H9 (cell line): Measurements from ENCODE around the gene SMTNL2. TPM values are rescaled to one million over a fixed set of nuclear protein-coding genes. Genes with fewer than 3 reads are reported as not detected.

Experiments
- DNase-seq: peaks from one replicate; pipeline ENCODE4 v3.0.0-alpha.2; 2017
- H2AFZ ChIP-seq: one replicate; pipeline ENCODE4 v1.6.1; 2013; ENCODE audit warnings: mild to moderate bottlenecking, low read length, control low read depth, moderate library complexity
- H2AK5ac ChIP-seq: 2 replicates; pipeline ENCODE4 v1.6.1; 2013; ENCODE audit warnings: low read length, control low read depth, mixed read lengths; ENCODE audit not compliant: insufficient read length
- H2BK120ac ChIP-seq: one replicate; pipeline ENCODE4 v1.6.1; 2013; ENCODE audit warnings: low read depth, mild to moderate bottlenecking, low read length, control low read depth, inconsistent platforms; ENCODE audit not compliant: poor library complexity, severe bottlenecking
- H2BK12ac ChIP-seq: 2 replicates; pipeline ENCODE4 v1.6.1; 2013; ENCODE audit warnings: low read length, control low read depth, mixed read lengths, low read depth; ENCODE audit not compliant: insufficient read length
- H2BK15ac ChIP-seq: 2 replicates; pipeline ENCODE4 v1.6.1; 2013; ENCODE audit warnings: low read depth, low read length, control low read depth
- H2BK20ac ChIP-seq: one replicate; pipeline ENCODE4 v1.6.1; 2013; ENCODE audit warnings: low read depth, mild to moderate bottlenecking, low read length, control low read depth, inconsistent platforms; ENCODE audit not compliant: poor library complexity, severe bottlenecking
- H2BK5ac ChIP-seq: 2 replicates; pipeline ENCODE4 v1.6.1; 2013; ENCODE audit warnings: low read length, control low read depth, mixed read lengths; ENCODE audit not compliant: insufficient read length
- H3K14ac ChIP-seq: 2 replicates; pipeline ENCODE4 v1.6.1; 2013; ENCODE audit warnings: low read length, control low read depth; ENCODE audit not compliant: insufficient read depth
- H3K18ac ChIP-seq: 2 replicates; pipeline ENCODE4 v1.6.1; 2013; ENCODE audit warnings: low read depth, mild to moderate bottlenecking, mixed read lengths, low read length, control low read depth; ENCODE audit not compliant: insufficient read length
- H3K23ac ChIP-seq: 2 replicates; pipeline ENCODE4 v1.6.1; 2013; ENCODE audit warnings: low read length, control low read depth, mixed read lengths, low read depth; ENCODE audit not compliant: insufficient read length
- H3K23me2 ChIP-seq: 2 replicates; pipeline ENCODE4 v1.6.1; 2013; ENCODE audit warnings: low read depth, mild to moderate bottlenecking, mixed read lengths, low read length, control low read depth; ENCODE audit not compliant: insufficient read length, poor library complexity, severe bottlenecking
- H3K27ac ChIP-seq: 2 replicates; pipeline ENCODE4 v1.5.1; 2013; ENCODE audit warnings: low read length, control low read depth, mixed read lengths, low read depth; ENCODE audit not compliant: insufficient read length
- H3K27me3 ChIP-seq: 2 replicates; pipeline ENCODE4 v1.6.1; 2013; ENCODE audit warnings: low read length, control low read depth, inconsistent platforms; ENCODE audit not compliant: insufficient read depth
- H3K4ac ChIP-seq: 2 replicates; pipeline ENCODE4 v1.6.1; 2013; ENCODE audit warnings: low read depth, mild to moderate bottlenecking, control low read depth, inconsistent platforms, low read length, moderate library complexity
- H3K4me1 ChIP-seq: 2 replicates; pipeline ENCODE4 v1.6.1; 2013; ENCODE audit warnings: low read length, control low read depth, inconsistent platforms; ENCODE audit not compliant: insufficient read depth
- H3K4me2 ChIP-seq: 2 replicates; pipeline ENCODE4 v1.6.1; 2013; ENCODE audit warnings: low read length, control low read depth, mixed read lengths; ENCODE audit not compliant: insufficient read length, insufficient read depth
- H3K56ac ChIP-seq: 2 replicates; pipeline ENCODE4 v1.6.1; 2013; ENCODE audit warnings: low read depth, mild to moderate bottlenecking, mixed read lengths, low read length, control low read depth; ENCODE audit not compliant: insufficient read length
- H3K79me1 ChIP-seq: 2 replicates; pipeline ENCODE4 v1.6.1; 2013; ENCODE audit warnings: low read depth, mild to moderate bottlenecking, moderate library complexity, low read length, control low read depth, inconsistent platforms; ENCODE audit not compliant: insufficient read depth, poor library complexity, severe bottlenecking
- H3K79me2 ChIP-seq: 2 replicates; pipeline ENCODE4 v1.6.1; 2013; ENCODE audit warnings: low read length, control low read depth, inconsistent platforms; ENCODE audit not compliant: insufficient read depth
- H3K9ac ChIP-seq: 2 replicates; pipeline ENCODE4 v1.6.1; 2013; ENCODE audit warnings: low read length, control low read depth, mixed read lengths; ENCODE audit not compliant: insufficient read length; ENCODE audit errors: extremely low read depth
- H3K9me3 ChIP-seq: one replicate; pipeline ENCODE4 v1.6.1; 2013; ENCODE audit warnings: low read depth, low read length, inconsistent platforms; ENCODE audit not compliant: control insufficient read depth
- H3T11ph ChIP-seq: one replicate; pipeline ENCODE4 v1.6.1; 2013; ENCODE audit warnings: mild to moderate bottlenecking, low read length, control low read depth, inconsistent platforms
- H4K20me1 ChIP-seq: one replicate; pipeline ENCODE4 v1.6.1; 2013; ENCODE audit not compliant: control insufficient read depth, insufficient read length, insufficient read depth
- H4K5ac ChIP-seq: 2 replicates; pipeline ENCODE4 v1.6.1; 2013; ENCODE audit warnings: low read depth, mild to moderate bottlenecking, mixed read lengths, low read length, control low read depth; ENCODE audit not compliant: insufficient read length
- H4K8ac ChIP-seq: replicated peaks from 2 replicates; pipeline ENCODE4 v1.6.1; 2013; ENCODE audit warnings: low read length, control low read depth, mixed read lengths, low read depth; ENCODE audit not compliant: insufficient read length
- H4K91ac ChIP-seq: 2 replicates; pipeline ENCODE4 v1.6.1; 2013; ENCODE audit warnings: low read depth, mild to moderate bottlenecking, moderate library complexity, mixed read lengths, low read length, control low read depth; ENCODE audit not compliant: insufficient read length
- H3K27ac Mint-ChIP-seq, 3 experiments: 2 replicates in 2 of 3; 3 replicates in 1 of 3; pipeline ENCODE4 v1.8.0; 2020 to 2021; ENCODE audit warnings: mixed read lengths in 3 of 3, mild to moderate bottlenecking in 1 of 3, moderate library complexity in 1 of 3
- H3K27me3 Mint-ChIP-seq: 2 replicates; pipeline ENCODE4 v1.8.0; 2021; ENCODE audit warnings: low read depth, mild to moderate bottlenecking, moderate library complexity, mixed read lengths
- H3K36me3 Mint-ChIP-seq, 3 experiments: 2 replicates in 2 of 3; 3 replicates in 1 of 3; pipeline ENCODE4 v1.8.0; 2020 to 2021; ENCODE audit warnings: low read depth in 3 of 3, mixed read lengths in 3 of 3; ENCODE audit not compliant: insufficient read depth in 1 of 3
- H3K4me1 Mint-ChIP-seq, 2 experiments: 2 replicates each; pipeline ENCODE4 v1.8.0; 2020; ENCODE audit warnings: mixed read lengths in 2 of 2
- H3K4me3 Mint-ChIP-seq, 2 experiments: 2 replicates in 1 of 2; 3 replicates in 1 of 2; pipeline ENCODE4 v1.8.0; 2020 to 2021; ENCODE audit warnings: mild to moderate bottlenecking in 2 of 2, mixed read lengths in 2 of 2, moderate library complexity in 1 of 2
- H3K9me3 Mint-ChIP-seq, 2 experiments: 2 replicates in 1 of 2; 3 replicates in 1 of 2; pipeline ENCODE4 v1.8.0; 2020; ENCODE audit warnings: mild to moderate bottlenecking in 2 of 2, mixed read lengths in 2 of 2, moderate library complexity in 1 of 2
- WGBS: extraction: QIAGEN DNeasy Blood & Tissue Kit; methylation state at CpG from one replicate; pipeline ENCODE4 v1.1.7; 2013; ENCODE audit warnings: missing lambda C conversion rate, low lambda C conversion rate, mixed read lengths; ENCODE audit not compliant: insufficient read length; ENCODE audit errors: extremely low coverage; 5-methylcytosine and 5-hydroxymethylcytosine counted together
- total RNA-seq: library from RNA; stranded (reverse); gene quantifications from 2 replicates; pipeline ENCODE4 v1.2.1, GENCODE V29; 2021
- TF ChIP-seq, protein P1 (sequence below): fragments of 200-600 bp; sonication (generic); conservative IDR thresholded peaks from 3 replicates; pipeline ENCODE4 v1.8.0; 2021; ENCODE audit warnings: antibody characterized with exemption, mild to moderate bottlenecking

Gene SMTNL2
- total RNA-seq, 1 experiment from 2014 or later = 0.77 TPM

GRCh38 chr17:4591529-4591928, 7.2 kb downstream of the SMTNL2 start:
- Histone ChIP-seq H3K4me1 (no peaks in the 10 kb centered on the region), H3K23ac (no peak overlapping the region), H4K5ac (no peak overlapping the region), H3T11ph (no peak overlapping the region), H2BK120ac (no peak overlapping the region), H3K27me3 (no peaks in the 10 kb centered on the region; the same call in 1 of the 2 replicates), H2BK20ac (no peak overlapping the region), H3K9me3 (no peaks in the 10 kb centered on the region), H3K56ac (no peak overlapping the region), H3K27ac (no peak overlapping the region), H3K14ac (no peak overlapping the region), H4K8ac (no peak overlapping the region), H2AFZ (no peak overlapping the region), H3K4ac (no peak overlapping the region), H3K4me2 (no peak overlapping the region), H3K9ac (no peak overlapping the region), H4K91ac (no peak overlapping the region), H3K23me2 (no peaks in the 10 kb centered on the region), H3K18ac (no peak overlapping the region), H2BK5ac (no peak overlapping the region), H3K79me1 (no peaks in the 10 kb centered on the region), H3K79me2 (no peaks in the 10 kb centered on the region), H2BK15ac (no peak overlapping the region), H4K20me1 (no peaks in the 10 kb centered on the region), H2AK5ac (no peak overlapping the region), H2BK12ac (no peak overlapping the region)
- H3K4me1 Mint-ChIP-seq = peaks cover 4 to 18% of the 10 kb centered on the region in 2 experiments
- H3K36me3 Mint-ChIP-seq = no peaks in the 10 kb centered on the region; a peak in 1 of 7 replicates
- H3K27me3 Mint-ChIP-seq = peaks cover 31% of the 10 kb centered on the region
- H3K27ac Mint-ChIP-seq = no peak overlapping the region
- TF ChIP-seq, protein P1, sequence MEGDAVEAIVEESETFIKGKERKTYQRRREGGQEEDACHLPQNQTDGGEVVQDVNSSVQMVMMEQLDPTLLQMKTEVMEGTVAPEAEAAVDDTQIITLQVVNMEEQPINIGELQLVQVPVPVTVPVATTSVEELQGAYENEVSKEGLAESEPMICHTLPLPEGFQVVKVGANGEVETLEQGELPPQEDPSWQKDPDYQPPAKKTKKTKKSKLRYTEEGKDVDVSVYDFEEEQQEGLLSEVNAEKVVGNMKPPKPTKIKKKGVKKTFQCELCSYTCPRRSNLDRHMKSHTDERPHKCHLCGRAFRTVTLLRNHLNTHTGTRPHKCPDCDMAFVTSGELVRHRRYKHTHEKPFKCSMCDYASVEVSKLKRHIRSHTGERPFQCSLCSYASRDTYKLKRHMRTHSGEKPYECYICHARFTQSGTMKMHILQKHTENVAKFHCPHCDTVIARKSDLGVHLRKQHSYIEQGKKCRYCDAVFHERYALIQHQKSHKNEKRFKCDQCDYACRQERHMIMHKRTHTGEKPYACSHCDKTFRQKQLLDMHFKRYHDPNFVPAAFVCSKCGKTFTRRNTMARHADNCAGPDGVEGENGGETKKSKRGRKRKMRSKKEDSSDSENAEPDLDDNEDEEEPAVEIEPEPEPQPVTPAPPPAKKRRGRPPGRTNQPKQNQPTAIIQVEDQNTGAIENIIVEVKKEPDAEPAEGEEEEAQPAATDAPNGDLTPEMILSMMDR = no peak
- no CpG with 5 or more reads among the region's 12 CpGs for WGBS
- DNase-seq = no peak
- no peak overlapping the region for H3K4me3 Mint-ChIP-seq
- no peaks in the 10 kb centered on the region for H3K9me3 Mint-ChIP-seq
